ENCODE results near the gene TBC1D22A.

Gene TBC1D22A

DNA sequence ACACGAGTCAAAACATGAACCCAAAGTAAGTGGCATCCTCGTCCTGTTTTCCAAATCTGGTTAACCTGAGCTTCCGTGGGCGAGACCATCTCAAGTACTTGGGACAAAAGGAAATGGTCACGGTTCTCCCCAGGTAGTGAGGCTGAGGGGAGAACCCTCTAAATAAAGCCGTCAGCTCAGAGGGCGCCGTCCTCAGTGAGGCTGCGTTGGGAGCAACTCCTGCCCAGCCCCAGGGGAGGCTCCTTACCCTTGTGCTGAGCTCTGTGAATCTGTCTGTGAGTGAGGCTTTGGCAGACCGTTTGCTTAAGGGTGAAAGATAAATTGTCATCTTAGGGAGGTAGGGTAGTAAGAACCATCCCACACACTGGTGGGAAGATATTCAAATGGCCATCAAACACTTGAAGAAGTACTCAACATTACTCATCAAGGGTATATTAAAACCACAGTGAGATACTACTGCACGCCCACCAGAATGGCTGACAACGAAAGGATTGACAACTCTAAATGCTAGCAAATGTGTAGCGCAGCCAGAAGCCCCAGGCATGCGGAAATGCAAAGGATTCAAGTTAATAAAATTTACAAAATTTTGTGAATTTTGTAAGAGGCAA is 321.0 kb downstream of the TBC1D22A start:
- no peak overlapping the region for H3K27ac ChIP-seq
- DNase-seq = peak in 1 of 2 donors; percentile 32
- no peaks in the 10 kb centered on the region for H3K4me1 ChIP-seq
- no peak overlapping the region for H3K4me3 ChIP-seq
- TF ChIP-seq, protein P1, sequence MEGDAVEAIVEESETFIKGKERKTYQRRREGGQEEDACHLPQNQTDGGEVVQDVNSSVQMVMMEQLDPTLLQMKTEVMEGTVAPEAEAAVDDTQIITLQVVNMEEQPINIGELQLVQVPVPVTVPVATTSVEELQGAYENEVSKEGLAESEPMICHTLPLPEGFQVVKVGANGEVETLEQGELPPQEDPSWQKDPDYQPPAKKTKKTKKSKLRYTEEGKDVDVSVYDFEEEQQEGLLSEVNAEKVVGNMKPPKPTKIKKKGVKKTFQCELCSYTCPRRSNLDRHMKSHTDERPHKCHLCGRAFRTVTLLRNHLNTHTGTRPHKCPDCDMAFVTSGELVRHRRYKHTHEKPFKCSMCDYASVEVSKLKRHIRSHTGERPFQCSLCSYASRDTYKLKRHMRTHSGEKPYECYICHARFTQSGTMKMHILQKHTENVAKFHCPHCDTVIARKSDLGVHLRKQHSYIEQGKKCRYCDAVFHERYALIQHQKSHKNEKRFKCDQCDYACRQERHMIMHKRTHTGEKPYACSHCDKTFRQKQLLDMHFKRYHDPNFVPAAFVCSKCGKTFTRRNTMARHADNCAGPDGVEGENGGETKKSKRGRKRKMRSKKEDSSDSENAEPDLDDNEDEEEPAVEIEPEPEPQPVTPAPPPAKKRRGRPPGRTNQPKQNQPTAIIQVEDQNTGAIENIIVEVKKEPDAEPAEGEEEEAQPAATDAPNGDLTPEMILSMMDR (IDR thresholded peaks at IDR 0.05) = no peak
- intact Hi-C loops (cut with DNase I; ENCODE audit: low total_unique reads) = no loop called here
- H3K27me3 ChIP-seq = no peaks in the 10 kb centered on the region
- peaks cover 0 to 4% (median 0%) of the 10 kb centered on the region in 3 donors for H3K9me3 ChIP-seq
- H3K36me3 ChIP-seq = peaks cover 0 to 3% (median 0%) of the 10 kb centered on the region in 3 donors

DNA sequence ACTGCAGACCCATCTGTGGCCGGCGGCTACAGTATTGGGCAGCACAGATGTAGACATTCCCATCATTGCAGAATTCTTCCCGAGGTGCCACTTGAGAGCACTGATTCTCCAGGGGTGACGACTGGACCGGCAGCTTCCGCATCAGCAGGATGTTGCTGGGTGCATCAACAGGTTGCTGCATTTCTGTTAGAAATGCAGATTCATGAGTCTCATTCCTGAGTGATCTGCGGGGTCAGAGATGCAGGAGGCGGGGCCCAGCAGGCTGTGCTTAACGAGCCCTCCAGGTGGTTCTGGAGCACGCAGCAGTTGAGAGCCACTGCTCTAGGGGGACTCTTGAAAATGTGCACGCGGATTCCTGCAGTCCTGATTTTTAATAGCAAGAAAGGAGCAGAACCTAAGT is 321.8 kb downstream of the TBC1D22A start:
- Histone ChIP-seq H3K36me3 (no peaks in the 10 kb centered on the region), H3K27me3 (no peaks in the 10 kb centered on the region), H3K4me3 (no peak overlapping the region), H3K27ac (no peak overlapping the region), H3K4me1 (no peaks in the 10 kb centered on the region), H3K9me3 (peaks cover 0 to 3% (median 0%) of the 10 kb centered on the region in 3 donors)
- TF ChIP-seq, protein P1 (IDR thresholded peaks at IDR 0.05) = no peak
- DNase-seq = peak in 1 of 2 donors; percentile 47
- intact Hi-C loops (cut with DNase I; ENCODE audit: low total_unique reads) = no loop called here

DNA sequence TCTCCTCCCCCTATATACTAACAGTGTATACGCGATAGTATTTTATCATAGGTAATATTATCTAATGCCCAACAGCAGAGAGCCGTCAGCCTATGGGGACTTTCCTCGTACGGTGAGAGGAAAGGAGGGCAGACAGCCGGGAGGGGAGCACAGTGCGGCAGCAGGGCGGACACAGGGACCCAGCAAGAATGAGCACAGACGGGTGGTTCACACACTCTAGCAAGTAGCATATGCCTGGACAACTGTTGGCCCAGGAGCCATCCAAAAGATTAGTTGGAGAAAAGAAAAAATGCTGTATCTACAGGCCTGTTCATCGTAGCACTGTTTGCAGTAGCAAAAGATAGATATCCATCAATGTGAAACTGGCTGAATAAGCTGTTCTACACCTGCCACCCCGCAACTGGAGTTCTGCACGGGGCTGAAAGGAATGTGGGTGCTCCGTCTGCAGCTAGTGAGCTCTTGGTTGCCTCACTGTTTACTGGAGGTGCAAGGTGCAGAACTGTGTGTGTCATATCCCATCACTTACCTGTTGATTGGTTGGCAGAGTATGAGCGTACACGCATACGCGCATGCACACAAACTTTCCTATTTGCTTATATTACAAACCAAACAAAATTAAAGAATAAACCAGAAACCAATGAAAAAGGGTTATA is 324.3 kb downstream of the TBC1D22A start:
- DNase-seq = peak in 1 of 2 donors; percentile 27
- H3K27me3 ChIP-seq = no peaks in the 10 kb centered on the region
- H3K4me1 ChIP-seq = peaks cover 0 to 12% (median 5%) of the 10 kb centered on the region in 4 donors
- H3K9me3 ChIP-seq = no peaks in the 10 kb centered on the region
- intact Hi-C loops (cut with DNase I; ENCODE audit: low total_unique reads) = no loop called here
- TF ChIP-seq, protein P1 (IDR thresholded peaks at IDR 0.05) = no peak
- H3K4me3 ChIP-seq = no peak overlapping the region
- no peak overlapping the region for H3K27ac ChIP-seq
- H3K36me3 ChIP-seq = no peaks in the 10 kb centered on the region

DNA sequence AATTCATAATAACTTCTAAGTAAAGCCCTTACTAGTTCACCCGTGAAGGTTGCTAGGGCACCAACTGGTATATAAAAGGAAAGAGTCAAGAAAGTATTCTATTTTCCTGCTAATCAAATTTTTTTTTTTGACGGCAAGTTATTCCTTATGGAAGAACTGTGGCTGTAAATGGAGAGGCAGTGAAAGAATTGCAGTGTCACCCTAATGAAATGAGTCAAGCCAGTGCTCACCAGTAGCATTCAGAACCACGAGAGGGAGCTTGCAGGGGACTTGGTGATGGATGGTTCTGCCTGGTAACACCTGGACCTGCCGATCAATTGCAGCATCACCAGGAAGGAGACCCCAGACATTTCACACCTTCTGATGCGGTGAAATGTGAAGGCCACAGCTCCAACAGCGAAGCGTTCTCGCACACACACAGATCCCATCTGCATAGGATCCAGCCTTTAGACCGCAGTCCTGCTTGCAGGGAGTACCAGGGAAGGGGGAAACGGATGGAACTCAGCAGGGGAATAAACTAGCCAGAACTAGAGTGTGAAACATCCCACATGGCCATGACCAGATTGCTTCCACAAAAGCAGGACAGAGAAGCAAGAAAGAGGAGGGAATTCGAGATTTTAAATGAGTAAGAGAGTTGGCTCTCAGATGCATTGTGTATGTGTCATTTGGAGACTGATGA is 326.2 kb downstream of the TBC1D22A start:
- H3K9me3 ChIP-seq = no peaks in the 10 kb centered on the region
- no peak for DNase-seq
- no peaks in the 10 kb centered on the region for H3K36me3 ChIP-seq
- H3K27ac ChIP-seq = no peak overlapping the region
- intact Hi-C loops (cut with DNase I; ENCODE audit: low total_unique reads) = no loop called here
- TF ChIP-seq, protein P1 (IDR thresholded peaks at IDR 0.05) = no peak
- no peak overlapping the region for H3K4me3 ChIP-seq
- H3K27me3 ChIP-seq = no peaks in the 10 kb centered on the region
- H3K4me1 ChIP-seq = peaks cover 0 to 12% (median 5%) of the 10 kb centered on the region in 4 donors

DNA sequence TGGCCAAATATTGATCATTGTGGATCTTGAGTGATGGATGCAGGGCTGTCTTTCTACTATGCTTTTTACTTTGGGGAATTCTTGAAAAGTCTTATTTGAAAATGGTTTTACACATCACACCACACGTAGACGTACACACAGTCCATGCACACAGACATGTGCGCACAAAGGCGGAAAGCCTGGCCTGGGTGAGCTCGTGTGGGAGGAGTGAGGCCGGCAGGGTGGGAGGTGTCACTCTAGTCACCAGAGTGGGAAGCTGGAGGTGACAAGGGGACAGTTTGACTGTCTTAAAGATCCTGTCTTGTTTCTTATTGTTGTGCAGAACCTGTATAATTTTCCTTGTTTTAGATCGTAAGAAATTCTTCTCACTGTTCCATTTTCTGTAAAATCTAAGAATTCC is 326.9 kb downstream of the TBC1D22A start:
- Histone ChIP-seq H3K36me3 (no peaks in the 10 kb centered on the region), H3K27me3 (no peaks in the 10 kb centered on the region), H3K9me3 (no peaks in the 10 kb centered on the region), H3K27ac (no peak overlapping the region), H3K4me1 (peaks cover 0 to 12% (median 5%) of the 10 kb centered on the region in 4 donors), H3K4me3 (no peak overlapping the region)
- TF ChIP-seq, protein P1 (IDR thresholded peaks at IDR 0.05) = no peak
- intact Hi-C loops (cut with DNase I; ENCODE audit: low total_unique reads) = no loop called here
- peak in 1 of 2 donors; percentile 21 for DNase-seq
